ENCODE results near the gene ACRBP. TPM values are rescaled to one million over a fixed set of nuclear protein-coding genes. Genes with fewer than 3 reads are reported as not detected.

The ACRBP gene
- polyA plus RNA-seq, 1 donor from 2014 or later = 1.6 TPM

DNA sequence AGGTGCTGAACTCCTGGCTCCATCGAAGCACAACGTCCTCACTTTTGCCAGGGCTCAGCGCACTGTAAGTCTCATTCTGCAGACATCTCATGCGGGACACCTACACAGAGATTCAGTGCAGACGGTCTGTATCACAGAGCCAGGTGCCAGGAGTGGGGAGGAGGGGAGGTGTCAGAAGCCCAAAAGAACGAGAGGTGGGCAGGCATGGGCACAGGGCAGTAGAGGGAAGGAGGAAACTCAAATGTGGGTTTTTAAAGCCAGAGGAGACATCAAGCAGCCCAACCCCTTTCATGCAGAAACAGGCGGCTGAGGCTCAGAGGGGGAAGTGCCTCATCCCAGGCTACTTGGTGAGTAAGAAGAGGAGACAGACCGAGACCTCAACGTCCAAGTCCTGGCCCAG lies 8.9 kb downstream of the ACRBP start:
- Histone ChIP-seq H3F3A (ENCODE audit: insufficient read depth, low read length, poor library complexity, severe bottlenecking) (no peaks in the 10 kb centered on the region), H3K27me3 (ENCODE audit: insufficient read depth, low read depth, low read length) (no peaks in the 10 kb centered on the region), H3K9me2 (ENCODE audit: insufficient read depth, low read length) (no peaks in the 10 kb centered on the region), H4K20me1 (ENCODE audit: insufficient read depth) (no peaks in the 10 kb centered on the region), H3K79me2 (replicated peaks; ENCODE audit: insufficient read depth, low read length) (no peaks in the 10 kb centered on the region), H2AFZ (ENCODE audit: low read depth, low read length) (no peak overlapping the region), H3K27ac (ENCODE audit: low read length) (no peak overlapping the region), H3K4me2 (ENCODE audit: low read length) (no peak overlapping the region), H3K9ac (ENCODE audit: low read length) (no peak overlapping the region), H3K4me3 (ENCODE audit: low read length) (no peak overlapping the region), H3K9me3 (ENCODE audit: low read length) (no peaks in the 10 kb centered on the region), H3K36me3 (ENCODE audit: insufficient read depth, low read length) (no peaks in the 10 kb centered on the region)
- no peak for TF ChIP-seq TAF1 (IDR thresholded peaks at IDR 0.05; ENCODE audit: low read depth)
- TF ChIP-seq EP300 (conservative IDR thresholded peaks at IDR 0.05; ENCODE audit: poor library complexity, severe bottlenecking) = no peak
- no peak for TF ChIP-seq MXI1 (conservative IDR thresholded peaks at IDR 0.05; ENCODE audit: poor library complexity, severe bottlenecking)
- TF ChIP-seq CTCF (IDR thresholded peaks at IDR 0.05; ENCODE audit: poor library complexity, severe bottlenecking) = no peak
- no peak for TF ChIP-seq SMC3 (conservative IDR thresholded peaks at IDR 0.05; ENCODE audit: poor library complexity)
- TF ChIP-seq REST (IDR thresholded peaks at IDR 0.05; ENCODE audit: borderline replicate concordance) = no peak
- TF ChIP-seq RAD21 (conservative IDR thresholded peaks at IDR 0.05) = no peak

GRCh38 chr12:6635856-6636531 lies 11.2 kb downstream of the ACRBP start, which contains the start of gene LPAR5:
TSS of gene LPAR5 (minus strand) at chr12:6635959. CDS start at chr12:6621248, 14,711 bp downstream.
- H3F3A ChIP-seq (ENCODE audit: insufficient read depth, low read length, poor library complexity, severe bottlenecking) = no peaks in the 10 kb centered on the region
- no peak within 1 kb of the TSS for H3K9ac ChIP-seq (ENCODE audit: low read length)
- no peak within 1 kb of the TSS for H3K4me2 ChIP-seq (ENCODE audit: low read length)
- no peaks in the 10 kb centered on the region for H4K20me1 ChIP-seq (ENCODE audit: insufficient read depth)
- no peaks in the 10 kb centered on the region for H3K9me3 ChIP-seq (ENCODE audit: low read length)
- no peaks in the 10 kb centered on the region for H3K9me2 ChIP-seq (ENCODE audit: insufficient read depth, low read length)
- no peak within 1 kb of the TSS for H3K4me3 ChIP-seq (ENCODE audit: low read length)
- no peak within 1 kb of the TSS for H3K27ac ChIP-seq (ENCODE audit: low read length)
- H2AFZ ChIP-seq (ENCODE audit: low read depth, low read length) = no peak within 1 kb of the TSS
- no peaks in the 10 kb centered on the region for H3K36me3 ChIP-seq (ENCODE audit: insufficient read depth, low read length)
- H3K27me3 ChIP-seq (ENCODE audit: insufficient read depth, low read depth, low read length) = no peaks in the 10 kb centered on the region
- TF ChIP-seq TAF1 (IDR thresholded peaks at IDR 0.05; ENCODE audit: low read depth) = no peak
- no peak for TF ChIP-seq RAD21 (conservative IDR thresholded peaks at IDR 0.05)
- TF ChIP-seq MXI1 (conservative IDR thresholded peaks at IDR 0.05; ENCODE audit: poor library complexity, severe bottlenecking) = no peak
- no peak for TF ChIP-seq REST (IDR thresholded peaks at IDR 0.05; ENCODE audit: borderline replicate concordance)
- no peak for TF ChIP-seq POLR2AphosphoS5 (IDR thresholded peaks at IDR 0.05)
- TF ChIP-seq EZH2 (IDR thresholded peaks at IDR 0.05; ENCODE audit: borderline replicate concordance, insufficient read depth, low read length, poor library complexity, severe bottlenecking) = no peak
- no peak for TF ChIP-seq CTCF (IDR thresholded peaks at IDR 0.05; ENCODE audit: poor library complexity, severe bottlenecking)
- no peak for TF ChIP-seq SMC3 (conservative IDR thresholded peaks at IDR 0.05; ENCODE audit: poor library complexity)
- TF ChIP-seq EP300 (conservative IDR thresholded peaks at IDR 0.05; ENCODE audit: poor library complexity, severe bottlenecking) = no peak
- H3K79me2 ChIP-seq (replicated peaks; ENCODE audit: insufficient read depth, low read length) = no peaks in the 10 kb centered on the region

All from neural cell (in vitro differentiated cells).